ENCODE data around the gene PITPNM2.
A peak's percentile ranks its signal among the peaks of the same experiment; 100 is the strongest.

Gene PITPNM2

DNA sequence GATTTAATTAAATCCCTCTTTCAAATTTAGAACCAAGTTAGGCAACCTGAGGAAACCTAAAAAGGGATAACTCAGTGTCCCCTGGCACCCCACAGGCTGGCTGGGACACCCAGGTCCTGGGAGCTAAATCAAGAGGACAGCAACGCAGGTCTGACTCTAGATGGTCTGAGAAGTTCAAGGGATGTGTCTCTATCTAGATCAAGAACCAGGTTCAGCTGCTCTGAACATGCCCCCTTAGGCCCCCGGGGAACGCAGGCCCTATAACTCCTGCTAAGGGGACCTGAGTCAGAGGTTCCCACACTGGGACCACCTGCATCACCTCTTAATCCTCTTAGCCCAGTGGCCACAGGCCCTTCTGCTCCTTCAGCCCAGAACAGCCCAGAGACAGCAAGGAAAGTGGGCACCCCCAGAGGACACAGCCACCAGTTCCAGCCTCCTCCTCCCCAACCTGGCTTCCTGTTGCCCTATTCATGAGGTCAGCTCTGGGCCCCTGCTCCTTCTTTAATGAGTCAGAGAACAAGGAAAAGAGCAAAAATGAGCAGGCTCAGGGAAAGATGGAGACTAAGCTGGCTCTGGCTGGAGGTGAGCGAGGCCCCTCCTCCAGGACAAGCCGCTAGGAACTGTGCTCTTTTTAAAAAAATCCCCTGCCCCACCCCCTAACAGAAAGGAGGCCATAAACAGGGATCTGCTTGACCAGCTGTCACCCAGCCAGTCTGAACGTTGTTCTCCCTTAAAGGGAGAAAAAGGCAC lies 10.8 kb downstream of the PITPNM2 start:
- no peak for TF ChIP-seq CTCF (IDR thresholded peaks at IDR 0.05)
- no peak for TF ChIP-seq ZFX (IDR thresholded peaks at IDR 0.05; ENCODE audit: borderline replicate concordance)
- H3K27ac ChIP-seq = no peak overlapping the region

GRCh38 chr12:123135688-123136087 lies 15.2 kb downstream of the PITPNM2 start:
- no peak for TF ChIP-seq ZFX (IDR thresholded peaks at IDR 0.05; ENCODE audit: borderline replicate concordance)
- TF ChIP-seq CTCF (IDR thresholded peaks at IDR 0.05) = no peak
- H3K27ac ChIP-seq = no peak overlapping the region

DNA sequence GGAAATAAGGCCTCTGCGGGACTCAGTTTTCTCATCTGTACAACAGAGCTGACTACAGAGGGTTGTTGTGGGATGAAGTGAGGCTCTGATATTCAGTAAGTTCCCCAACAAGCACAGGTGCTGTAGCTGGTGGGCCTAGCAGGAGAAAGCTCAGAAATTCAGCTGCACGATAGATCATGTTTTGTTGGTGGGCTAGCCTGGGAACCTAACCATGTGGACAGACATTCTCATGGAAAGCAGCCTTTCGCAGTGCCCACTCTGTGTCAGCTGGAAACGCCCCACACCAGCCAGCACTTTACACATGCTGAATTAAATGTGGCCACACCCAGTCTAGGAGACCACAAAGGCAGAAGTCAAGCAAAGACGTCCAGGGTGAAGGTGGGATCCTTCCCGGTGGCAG lies 16.1 kb downstream of the PITPNM2 start:
- TF ChIP-seq ZFX (IDR thresholded peaks at IDR 0.05; ENCODE audit: borderline replicate concordance) (no peak), CTCF (IDR thresholded peaks at IDR 0.05) (no peak)

GRCh38 chr12:123134271-123134671 lies 16.6 kb downstream of the PITPNM2 start:
- no peak overlapping the region for H3K27ac ChIP-seq
- TF ChIP-seq ZFX (IDR thresholded peaks at IDR 0.05; ENCODE audit: borderline replicate concordance) (no peak), CTCF (IDR thresholded peaks at IDR 0.05) (no peak)

More for the DNA sequence above, 16.1 kb downstream of the PITPNM2 start:
- H3K27ac ChIP-seq = no peak overlapping the region

- TF ChIP-seq ZFX (IDR thresholded peaks at IDR 0.05; ENCODE audit: borderline replicate concordance) = no peak
- TF ChIP-seq CTCF (IDR thresholded peaks at IDR 0.05) = no peak
- no peak overlapping the region for H3K27ac ChIP-seq
These were observed 17.2 kb downstream of the PITPNM2 start for GRCh38 chr12:123133701-123134100.

DNA sequence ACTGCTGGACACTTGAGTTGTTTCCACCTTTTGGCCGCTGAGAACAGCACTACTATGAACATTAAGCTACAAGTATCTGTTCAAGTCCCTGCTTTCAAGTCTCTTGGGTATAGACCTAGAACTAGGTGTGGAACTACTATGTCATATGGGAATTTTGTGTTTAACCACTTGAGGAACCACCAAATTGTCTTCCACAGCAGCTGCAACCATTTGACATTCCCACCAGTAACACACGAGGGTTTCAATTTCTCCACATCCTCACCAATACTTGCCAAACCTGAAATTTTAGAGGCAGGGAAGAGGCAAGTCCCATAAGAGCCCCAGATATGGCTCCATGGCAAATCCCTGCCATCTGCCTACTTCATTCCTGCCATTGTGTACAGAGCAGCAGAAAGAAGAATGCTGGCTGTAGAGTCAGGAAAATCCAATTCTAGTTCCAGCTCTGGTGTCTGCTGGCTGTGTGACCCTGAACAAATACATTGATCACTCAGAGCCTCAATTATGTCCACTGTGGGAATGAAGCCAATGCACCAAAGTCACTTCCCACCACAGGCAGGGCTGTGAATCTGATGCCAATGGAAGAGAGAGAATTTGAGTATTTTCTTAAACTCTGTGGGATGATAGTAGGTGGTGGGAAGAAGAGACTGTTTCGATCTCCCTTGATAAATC lies 17.8 kb downstream of the PITPNM2 start:
- TF ChIP-seq CTCF (IDR thresholded peaks at IDR 0.05) = no peak
- no peak for TF ChIP-seq ZFX (IDR thresholded peaks at IDR 0.05; ENCODE audit: borderline replicate concordance)
- H3K27ac ChIP-seq = peak overlapping the region; percentile 75

DNA sequence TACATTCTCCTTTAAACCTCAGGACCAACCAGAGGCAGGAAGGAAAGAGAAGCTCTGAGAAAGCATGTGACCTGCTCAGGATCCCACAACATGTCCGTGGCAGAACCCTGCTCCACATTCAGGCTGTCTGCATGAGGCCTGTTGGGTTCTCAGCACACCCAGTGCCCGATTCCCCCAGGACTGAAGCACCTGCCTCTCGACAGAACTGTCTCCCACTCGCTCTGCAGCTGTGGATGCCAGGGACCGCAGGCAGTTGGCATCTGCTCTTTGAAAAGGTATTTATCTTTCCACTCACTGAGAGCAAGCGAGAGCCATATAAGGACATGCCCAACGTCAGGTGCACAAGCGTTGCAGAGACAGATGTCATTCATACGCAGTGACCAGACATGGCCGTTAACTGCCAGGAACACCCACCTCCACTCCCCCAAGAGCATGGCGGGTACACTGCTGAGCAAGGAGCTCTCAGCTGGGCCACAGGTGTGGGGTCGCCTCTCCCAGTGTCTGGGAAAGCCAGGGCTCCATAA lies 18.9 kb downstream of the PITPNM2 start:
- H3K27ac ChIP-seq = peak overlapping the region; percentile 75
- no peak for TF ChIP-seq CTCF (IDR thresholded peaks at IDR 0.05)
- TF ChIP-seq ZFX (IDR thresholded peaks at IDR 0.05; ENCODE audit: borderline replicate concordance) = no peak
